Neuron (in vitro differentiated cells): ENCODE data around the gene U2AF1L4.

ENCODE experiments used
- H2AFZ ChIP-seq: one replicate; pipeline ENCODE4 v1.6.1; 2013; ENCODE audit warnings: low read depth, mild to moderate bottlenecking, inconsistent platforms, low read length, moderate library complexity
- H3K27me3 ChIP-seq: one replicate; pipeline ENCODE4 v1.6.1; 2013; ENCODE audit warnings: low read length; ENCODE audit not compliant: insufficient read depth
- H3K36me3 ChIP-seq: one replicate; pipeline ENCODE4 v1.6.1; 2013; ENCODE audit warnings: low read length; ENCODE audit not compliant: insufficient read depth
- H3K4me1 ChIP-seq: one replicate; pipeline ENCODE4 v1.6.1; 2013; ENCODE audit warnings: low read length; ENCODE audit not compliant: insufficient read depth
- H3K4me3 ChIP-seq: 2 replicates; pipeline ENCODE4 v1.5.1; 2013; ENCODE audit warnings: mild to moderate bottlenecking, low read length, moderate library complexity
- H3K9me3 ChIP-seq: one replicate; pipeline ENCODE4 v1.6.1; 2013; ENCODE audit warnings: low read length

U2AF1L4 gene

GRCh38 chr19:35708391-35708790, 36.8 kb downstream of the U2AF1L4 start:
- H3K36me3 ChIP-seq: no peaks in the 10 kb centered on the region
- no peak overlapping the region for H3K4me3 ChIP-seq
- no peaks in the 10 kb centered on the region for H3K4me1 ChIP-seq
- H3K9me3 ChIP-seq: no peaks in the 10 kb centered on the region
- no peak overlapping the region for H2AFZ ChIP-seq
- no peaks in the 10 kb centered on the region for H3K27me3 ChIP-seq

- H3K27me3 ChIP-seq: no peaks in the 10 kb centered on the region
- H2AFZ ChIP-seq: no peak within 1 kb of the TSS
- H3K4me1 ChIP-seq: peaks cover 3% of the 10 kb centered on the region
- H3K36me3 ChIP-seq: no peaks in the 10 kb centered on the region
- no peak within 1 kb of the TSS for H3K4me3 ChIP-seq
- H3K9me3 ChIP-seq: no peaks in the 10 kb centered on the region
Measured at GRCh38 chr19:35704218-35704617, 41.0 kb downstream of the U2AF1L4 start, which contains the start of gene ZBTB32. Gene ZBTB32 (plus strand): TSS chr19:35704558. CDS start chr19:35714627, 10,069 bp downstream.

- Histone ChIP-seq H3K27me3 (no peaks in the 10 kb centered on the region), H2AFZ (no peak overlapping the region), H3K4me3 (no peak overlapping the region), H3K9me3 (no peaks in the 10 kb centered on the region), H3K4me1 (peaks cover 3% of the 10 kb centered on the region), H3K36me3 (no peaks in the 10 kb centered on the region)
Measured at GRCh38 chr19:35703343-35703742, 41.9 kb downstream of the U2AF1L4 start.

DNA sequence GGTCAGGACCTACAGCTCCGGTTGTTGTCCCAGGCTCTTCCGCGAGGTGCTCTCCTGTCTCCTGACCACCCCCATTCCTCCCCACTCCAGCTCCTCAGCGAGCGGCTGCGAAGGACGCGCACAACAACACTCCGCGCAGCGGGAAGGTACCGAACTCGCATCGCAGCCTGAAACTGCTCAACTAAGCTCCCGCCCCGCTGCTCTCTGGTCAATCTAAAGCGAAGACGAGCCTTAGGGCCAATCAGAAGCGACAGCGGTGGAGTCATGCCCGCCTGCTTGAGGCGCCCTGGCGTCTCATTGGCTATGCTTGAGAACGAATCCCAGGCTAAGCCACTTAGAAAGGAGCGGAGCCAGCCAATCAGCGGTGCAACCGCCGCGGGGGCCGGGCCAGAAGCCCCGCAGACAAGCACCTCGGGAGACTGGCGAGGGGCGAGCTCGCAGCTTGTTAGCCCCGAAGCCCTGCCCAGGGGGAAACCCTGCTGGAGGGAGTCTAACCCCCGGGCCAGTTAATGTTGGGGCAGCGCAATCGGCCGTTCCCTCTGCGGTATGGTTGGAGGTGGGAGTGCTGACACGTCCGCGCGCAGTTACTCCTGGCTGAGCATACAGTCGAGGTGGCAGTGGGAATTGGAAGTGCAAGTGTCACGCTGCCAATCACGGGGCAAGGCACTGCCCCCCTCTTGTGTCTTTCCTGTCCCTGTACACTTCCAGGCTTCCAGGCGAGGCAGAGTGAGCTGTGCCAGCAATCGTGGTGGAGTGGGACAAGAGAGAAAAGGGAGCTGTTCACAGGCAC, 42.8 kb downstream of the U2AF1L4 start:
- H3K27me3 ChIP-seq: no peaks in the 10 kb centered on the region
- peak overlapping the region; percentile 70 for H3K4me3 ChIP-seq
- H3K9me3 ChIP-seq: no peaks in the 10 kb centered on the region
- H3K4me1 ChIP-seq: peaks cover 3% of the 10 kb centered on the region
- no peaks in the 10 kb centered on the region for H3K36me3 ChIP-seq
- H2AFZ ChIP-seq: peak overlapping the region; percentile 92

DNA sequence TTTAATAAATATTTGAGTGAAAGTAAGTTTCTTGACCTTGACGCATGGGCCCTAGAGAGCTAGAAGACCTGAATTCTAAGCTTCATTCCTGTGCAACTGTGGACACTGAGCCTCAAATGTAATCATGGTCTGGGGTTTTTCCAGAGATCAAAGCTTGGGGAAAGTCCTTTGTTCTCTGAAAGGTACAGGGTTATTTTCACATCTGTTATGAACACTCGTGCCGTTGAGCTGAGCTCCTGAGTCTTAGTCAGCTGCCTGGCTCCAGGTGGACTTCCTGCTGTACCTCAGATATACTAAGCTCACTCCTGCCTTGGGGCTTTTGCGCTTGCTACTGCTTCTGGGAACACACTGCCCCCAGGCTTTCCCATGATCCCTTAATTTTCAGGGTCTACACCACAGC, 48.4 kb downstream of the U2AF1L4 start:
- Histone ChIP-seq H3K36me3 (no peaks in the 10 kb centered on the region), H3K9me3 (no peaks in the 10 kb centered on the region), H2AFZ (no peak overlapping the region), H3K4me3 (no peak overlapping the region), H3K27me3 (no peaks in the 10 kb centered on the region), H3K4me1 (peaks cover 3% of the 10 kb centered on the region)

DNA sequence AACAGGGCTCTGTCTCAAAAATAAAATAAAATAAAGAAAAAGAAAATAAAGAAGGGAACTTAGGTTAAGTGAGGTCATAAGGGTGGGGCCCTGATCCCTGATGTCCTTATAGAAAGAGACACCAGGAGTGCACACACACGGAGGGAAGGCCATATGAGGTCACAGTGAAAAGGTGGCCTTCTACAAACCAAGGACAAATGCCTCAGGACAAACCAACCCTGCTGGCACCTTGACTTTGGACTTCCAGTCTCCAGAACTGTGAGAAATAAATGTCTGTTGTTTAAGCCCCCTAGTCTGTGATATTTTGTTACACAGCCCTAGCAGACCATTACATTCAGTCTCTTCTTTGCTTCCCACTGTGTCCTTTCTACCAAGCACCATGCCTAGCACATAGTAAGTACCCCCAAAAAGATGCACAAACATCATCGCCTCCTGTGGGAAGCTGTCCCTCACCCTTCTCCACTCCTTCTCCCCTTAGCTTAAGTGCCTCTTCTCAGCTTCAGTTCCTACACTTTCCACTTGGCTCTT, 49.3 kb downstream of the U2AF1L4 start:
- Histone ChIP-seq H3K27me3 (no peaks in the 10 kb centered on the region), H2AFZ (no peak overlapping the region), H3K4me1 (peaks cover 3% of the 10 kb centered on the region), H3K36me3 (no peaks in the 10 kb centered on the region), H3K9me3 (no peaks in the 10 kb centered on the region), H3K4me3 (no peak overlapping the region)

DNA sequence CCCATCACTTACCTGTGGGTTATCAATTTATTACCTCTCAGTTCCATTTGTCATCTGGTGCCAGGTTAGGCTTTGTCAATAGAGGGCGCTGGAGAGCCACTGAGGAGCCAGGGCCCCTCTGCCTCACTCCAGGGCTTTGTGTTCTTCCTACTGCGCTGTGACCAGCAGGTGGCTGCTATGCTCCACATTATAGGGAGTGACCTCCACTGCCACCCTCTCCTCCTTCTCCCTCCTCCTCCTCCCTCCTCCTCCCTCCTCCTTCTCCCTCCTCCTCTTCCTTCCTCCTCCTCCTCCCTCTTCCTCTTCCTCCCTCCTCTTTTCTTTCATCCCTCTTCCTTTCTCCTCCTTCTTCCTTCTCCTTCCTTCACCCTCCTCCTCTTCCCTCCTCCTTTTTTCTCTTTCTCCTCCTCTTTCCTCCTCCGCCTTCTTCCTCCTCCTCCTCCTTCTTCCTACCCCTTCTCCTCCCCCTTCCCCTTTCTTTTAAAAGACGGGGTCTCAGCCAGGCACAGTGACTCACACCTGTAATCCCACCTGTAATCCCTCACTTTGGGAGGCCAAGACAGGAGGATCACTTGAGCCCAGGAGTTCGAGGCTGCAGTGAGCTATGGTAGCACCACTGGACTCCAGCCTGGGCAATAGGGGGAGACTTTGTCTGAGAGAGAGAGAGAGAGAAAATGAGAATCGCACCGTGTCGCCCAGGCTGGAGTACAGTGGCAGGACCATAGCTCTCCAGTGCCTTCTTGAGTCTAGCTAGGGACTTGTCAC, 51.2 kb downstream of the U2AF1L4 start:
- Histone ChIP-seq H3K9me3 (no peaks in the 10 kb centered on the region), H3K27me3 (no peaks in the 10 kb centered on the region), H3K36me3 (no peaks in the 10 kb centered on the region), H3K4me1 (peaks cover 3% of the 10 kb centered on the region), H2AFZ (no peak overlapping the region), H3K4me3 (no peak overlapping the region)

- Histone ChIP-seq H3K4me3 (no peak overlapping the region), H3K27me3 (no peaks in the 10 kb centered on the region), H3K9me3 (no peaks in the 10 kb centered on the region), H3K36me3 (no peaks in the 10 kb centered on the region), H3K4me1 (peaks cover 3% of the 10 kb centered on the region), H2AFZ (no peak overlapping the region)
Measured at GRCh38 chr19:35693422-35693821, 51.8 kb downstream of the U2AF1L4 start.
